NCI-H1436 treated with DMSO at 0.1 percent for 48 hours (cell line): ENCODE results near the gene KCNJ9.
"Not testable (repeated sequence)": the region's sequence is repeated elsewhere in the genome, so short reads cannot be mapped to it uniquely, and the experiment has no call there.

ENCODE experiments used
- DNase-seq: peaks from one replicate; lab custom pipeline; 2025; lab: John Stamatoyannopoulos, UW

Gene KCNJ9

GRCh38 chr1:160081261-160081936 lies at the start of gene KCNJ9:
TSS of gene KCNJ9 (plus strand) at chr1:160081538. CDS start at chr1:160084031, 2,493 bp downstream.
- no peak for DNase-seq

DNA sequence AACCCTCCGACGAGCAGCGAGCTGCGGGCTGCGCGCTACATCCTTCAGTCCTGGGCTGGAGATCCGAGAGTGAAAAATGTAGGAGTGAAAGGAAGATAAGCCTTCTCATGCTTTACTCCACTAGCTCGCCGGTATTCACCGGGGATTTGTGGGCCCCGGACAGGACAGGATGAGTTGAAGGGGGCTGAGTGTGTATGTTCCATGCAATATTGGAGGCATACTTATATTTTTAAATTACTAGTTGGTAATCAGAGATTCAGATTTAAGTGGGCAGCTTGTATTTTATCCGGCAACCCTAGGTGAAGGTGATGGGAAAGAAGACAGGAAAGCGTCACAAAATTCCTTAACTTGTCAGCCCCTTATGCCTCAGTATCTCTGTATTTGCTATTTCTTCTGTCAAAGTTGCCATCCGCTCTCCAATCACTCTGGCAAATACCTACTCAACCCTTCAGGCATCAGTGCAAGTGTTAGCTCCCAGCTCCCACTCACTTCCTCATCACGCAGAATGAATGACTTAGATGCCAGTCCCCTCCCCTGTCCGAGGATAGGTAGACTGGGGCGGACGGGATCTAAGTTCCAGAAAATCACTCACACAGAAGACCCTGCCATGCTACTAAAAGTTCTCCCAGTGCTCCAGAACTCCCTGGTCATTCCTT lies 49.0 kb upstream of the KCNJ9 start:
- DNase-seq: no peak

DNA sequence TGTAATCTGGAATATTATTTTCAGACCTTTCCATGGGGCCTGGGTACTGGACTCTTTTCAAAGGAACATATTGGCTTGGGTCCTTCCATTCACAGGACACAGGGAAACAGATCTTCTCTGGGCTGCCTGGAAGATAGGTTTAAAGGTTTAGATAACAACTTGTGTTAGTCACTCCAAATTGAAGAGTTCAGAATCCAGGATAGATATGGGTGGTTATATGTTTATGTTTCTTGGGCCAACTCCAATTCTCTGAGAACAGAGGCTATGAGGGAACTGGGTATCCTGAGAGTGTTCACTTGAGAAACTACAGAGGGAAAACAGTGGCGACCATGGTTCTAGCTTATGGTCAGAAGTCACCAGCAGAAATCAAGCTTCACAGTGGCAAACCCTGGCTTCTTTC lies 40.9 kb upstream of the KCNJ9 start:
- no peak for DNase-seq

GRCh38 chr1:160043543-160043942 lies 37.8 kb upstream of the KCNJ9 start:
- no peak for DNase-seq

GRCh38 chr1:160045653-160046052 lies 35.7 kb upstream of the KCNJ9 start:
- DNase-seq: no peak

GRCh38 chr1:160046494-160047110 lies 34.7 kb upstream of the KCNJ9 start:
- DNase-seq: no peak

DNA sequence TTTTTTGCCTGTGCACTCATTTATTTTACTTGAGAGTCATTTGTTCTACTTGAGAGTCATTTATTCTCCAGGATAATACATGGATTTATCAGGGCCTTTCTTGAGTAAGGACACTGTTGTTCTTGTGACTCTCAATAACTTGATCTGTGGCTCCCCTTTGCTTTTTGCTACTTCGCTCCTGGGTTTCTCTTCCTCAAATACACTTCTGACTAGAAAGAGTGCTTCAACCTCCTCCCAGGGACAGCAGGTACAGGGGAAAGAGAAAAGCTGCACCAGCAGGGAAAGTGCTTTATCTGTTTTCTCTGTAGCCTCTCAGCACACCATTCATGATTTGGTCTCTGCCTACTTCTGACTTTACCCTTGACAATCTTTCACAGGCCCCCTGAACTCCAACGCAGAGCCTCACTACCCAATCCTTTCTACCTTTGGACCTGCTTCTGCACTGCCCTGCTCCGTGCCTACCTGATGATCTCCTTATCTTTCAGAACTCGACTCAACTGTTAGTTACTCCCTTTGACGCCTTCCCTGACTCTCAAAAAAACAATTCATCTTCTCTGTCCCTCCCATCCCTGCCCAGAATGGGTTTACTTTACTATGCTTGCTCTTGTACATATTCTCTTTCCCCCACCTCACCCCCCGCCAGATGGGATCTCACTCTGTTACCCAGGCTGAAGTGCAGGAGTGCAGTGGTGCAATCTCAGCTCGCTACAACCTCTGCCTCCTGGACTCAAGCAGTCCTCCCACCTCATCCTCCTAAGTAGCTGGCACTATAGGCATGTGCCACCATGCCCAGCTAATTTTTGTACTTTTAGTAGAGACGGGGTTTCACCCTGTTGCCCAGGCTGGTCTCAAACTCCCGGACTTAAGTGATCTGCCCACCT lies 34.0 kb upstream of the KCNJ9 start:
- no peak for DNase-seq

GRCh38 chr1:160048335-160048734 lies 33.0 kb upstream of the KCNJ9 start:
- no peak for DNase-seq

DNA sequence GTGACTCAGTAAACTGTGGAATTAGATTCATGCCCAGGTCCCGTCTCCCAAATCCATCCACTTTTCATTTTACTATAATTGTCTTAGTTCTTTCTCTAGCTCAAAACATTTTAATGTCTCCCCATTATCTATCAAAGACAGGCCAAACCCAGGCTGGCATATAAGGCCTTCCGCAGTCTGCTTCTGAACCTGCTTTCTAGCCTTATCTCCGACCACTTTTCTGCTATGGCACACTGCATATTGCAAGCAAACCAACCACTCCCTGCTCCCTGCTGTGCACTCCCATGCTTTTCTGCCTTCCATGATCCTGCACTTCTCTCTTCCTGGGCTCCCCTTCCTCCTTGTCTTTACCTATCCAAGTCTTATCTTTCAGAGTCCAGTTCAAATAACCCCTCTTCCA lies 32.2 kb upstream of the KCNJ9 start:
- no peak for DNase-seq

GRCh38 chr1:160050182-160050581 lies 31.2 kb upstream of the KCNJ9 start:
- DNase-seq: not testable (repeated sequence)

DNA sequence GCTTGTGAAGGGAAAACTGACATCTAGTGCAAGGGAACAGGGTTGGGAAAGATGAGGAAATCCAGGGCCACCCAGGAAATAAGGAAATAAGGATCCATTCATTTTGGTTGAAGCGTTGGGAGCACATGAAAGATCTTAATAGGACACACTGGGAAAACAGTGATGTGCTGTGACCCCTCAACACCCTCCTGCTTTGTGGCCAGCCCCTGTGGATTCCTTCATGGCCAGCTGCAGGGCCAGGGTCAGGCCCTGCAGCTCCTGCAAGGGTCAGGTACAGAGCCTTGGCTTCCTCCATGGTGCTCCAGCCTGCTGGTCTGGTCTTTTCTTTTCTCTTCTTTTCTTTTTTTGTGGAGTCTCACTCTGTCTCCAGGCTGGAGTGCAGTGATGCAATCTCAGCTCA lies 30.7 kb upstream of the KCNJ9 start:
- DNase-seq: no peak

DNA sequence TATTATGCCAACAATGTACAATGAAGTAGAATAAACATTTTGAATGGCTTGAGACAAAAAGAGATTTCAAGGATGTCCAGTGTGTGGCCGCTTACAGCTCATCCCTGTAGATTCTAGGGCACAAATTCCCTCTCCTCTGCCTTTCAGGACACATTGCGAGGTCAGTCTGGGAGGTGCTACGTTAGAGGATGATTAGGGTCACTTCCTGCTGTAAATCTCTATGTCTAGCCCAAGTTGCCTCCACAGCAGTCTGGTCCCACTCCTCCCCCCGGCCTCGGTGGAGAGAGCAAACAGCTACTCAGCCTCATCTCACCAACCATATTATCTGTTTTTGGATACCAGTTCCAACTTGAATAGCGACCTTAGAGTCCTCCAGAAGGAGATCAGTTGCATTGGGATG lies 28.4 kb upstream of the KCNJ9 start:
- no peak for DNase-seq

DNA sequence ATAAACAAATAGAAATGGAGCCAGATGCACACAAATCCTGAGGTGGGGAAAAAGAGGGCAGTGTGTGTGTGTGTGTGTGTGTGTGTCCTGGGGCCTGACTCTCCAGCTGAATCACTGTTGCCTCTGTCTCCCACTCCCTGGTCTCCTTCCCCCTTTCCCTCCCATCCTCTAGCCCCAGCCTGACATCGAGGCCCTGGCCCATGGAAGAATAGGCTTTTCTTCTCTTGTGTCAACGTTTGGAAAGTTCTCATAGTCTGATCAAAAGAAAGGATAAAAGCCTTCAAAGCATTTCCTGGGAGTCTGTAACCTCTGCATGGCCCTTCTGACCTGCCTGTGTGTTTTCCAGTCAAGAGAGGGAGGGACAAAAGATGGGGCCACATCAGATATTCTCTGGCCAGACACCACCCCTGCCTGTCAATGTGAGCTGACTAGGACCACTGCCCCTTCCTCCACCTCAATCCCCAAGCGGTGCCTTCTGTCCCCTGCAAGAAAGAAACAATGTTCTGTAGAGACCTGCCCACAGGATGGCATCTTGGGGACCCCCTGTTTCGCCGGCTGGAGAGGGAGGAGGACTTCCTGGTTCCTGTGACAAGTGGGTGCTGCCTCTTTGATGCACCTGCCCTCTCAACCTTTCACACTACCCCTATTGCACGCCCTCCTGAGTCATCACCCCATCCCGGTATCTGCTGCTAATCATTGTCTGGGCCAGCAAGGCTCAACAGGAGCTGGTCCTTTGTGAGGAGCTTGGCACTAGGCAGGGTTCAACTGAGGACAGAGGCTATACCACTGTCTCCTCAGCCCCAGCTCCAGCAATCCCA lies 27.6 kb upstream of the KCNJ9 start:
- no peak for DNase-seq

DNA sequence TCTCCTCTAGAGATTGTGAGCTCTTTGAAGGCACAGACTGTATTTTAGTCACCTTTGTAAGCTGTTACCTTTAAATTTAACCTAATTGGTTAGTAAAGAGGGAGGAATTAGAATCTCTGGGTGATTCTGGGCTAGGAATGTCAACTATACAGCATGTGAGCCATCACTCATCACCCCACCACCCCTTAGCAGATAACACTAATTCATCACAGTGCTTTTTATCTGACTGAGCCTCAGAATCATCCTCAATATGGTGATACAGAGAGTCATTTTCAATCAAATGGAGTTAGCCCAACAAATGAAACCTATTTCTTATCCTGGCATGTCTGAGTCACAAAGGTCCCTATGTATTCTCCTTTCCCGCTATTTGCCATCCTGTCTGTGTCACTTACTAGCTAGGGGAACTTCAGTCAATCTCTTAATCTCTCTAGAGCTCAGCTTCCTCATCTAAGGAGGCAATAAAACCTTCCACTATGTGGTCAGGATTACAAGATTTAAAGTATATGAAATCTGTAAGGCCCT lies 24.6 kb upstream of the KCNJ9 start:
- DNase-seq: no peak

DNA sequence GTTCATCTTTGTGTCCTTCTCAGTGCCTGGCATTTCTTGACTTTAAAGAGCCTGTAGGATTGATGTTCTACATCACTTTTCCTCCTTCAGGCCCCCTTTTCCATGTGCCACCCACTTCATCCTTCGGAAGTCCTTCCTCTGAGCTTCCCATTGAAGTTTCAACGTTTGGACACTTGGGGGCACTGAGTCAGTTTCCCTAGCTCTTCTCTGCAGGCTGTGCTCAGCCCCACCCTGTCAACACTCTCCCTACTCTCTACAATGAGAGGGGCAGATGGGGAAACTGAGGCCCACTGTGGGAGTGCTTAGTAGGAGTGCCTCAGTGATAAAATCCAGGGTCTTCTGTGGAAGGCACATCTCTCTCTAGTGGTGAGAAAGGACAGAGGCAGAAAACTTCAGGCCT lies 23.3 kb upstream of the KCNJ9 start:
- no peak for DNase-seq

- no peak for DNase-seq
Observed at GRCh38 chr1:160061369-160062229, 19.7 kb upstream of the KCNJ9 start.

DNA sequence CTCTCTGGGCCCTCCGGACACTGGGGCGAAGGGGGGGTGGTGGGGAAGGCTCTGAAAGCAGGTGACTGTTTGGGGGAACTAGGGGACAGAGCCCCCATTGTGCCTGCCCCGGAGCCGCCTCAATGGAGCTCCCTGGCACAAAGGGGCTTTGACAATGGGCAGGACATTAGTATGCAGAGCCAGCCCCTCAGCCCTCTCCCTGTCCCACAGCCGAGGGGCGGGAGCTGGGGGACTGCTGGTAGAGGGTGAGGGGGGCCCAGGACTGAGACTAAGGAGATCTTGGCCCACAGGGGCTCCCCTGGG lies 19.2 kb upstream of the KCNJ9 start:
- no peak for DNase-seq

DNA sequence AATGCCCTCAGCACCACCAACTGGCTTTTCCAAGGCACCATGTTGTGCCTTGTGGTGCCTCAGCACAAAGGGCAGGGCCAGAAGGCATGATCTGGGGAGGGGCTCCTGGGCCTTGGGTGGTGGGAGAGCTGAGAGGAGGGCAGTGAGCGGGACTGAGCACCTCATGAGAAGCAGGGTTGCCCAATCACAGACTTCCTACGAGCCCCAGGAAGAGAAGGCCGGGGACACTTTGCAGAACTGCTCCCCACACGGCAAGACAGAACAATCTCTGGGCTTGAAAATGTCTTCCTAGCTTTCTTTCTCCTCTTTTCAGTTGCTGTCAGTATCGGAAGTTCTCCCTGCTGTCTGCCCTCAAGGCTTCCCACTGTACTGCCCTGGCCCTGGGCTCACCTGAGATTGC lies 18.2 kb upstream of the KCNJ9 start:
- no peak for DNase-seq

DNA sequence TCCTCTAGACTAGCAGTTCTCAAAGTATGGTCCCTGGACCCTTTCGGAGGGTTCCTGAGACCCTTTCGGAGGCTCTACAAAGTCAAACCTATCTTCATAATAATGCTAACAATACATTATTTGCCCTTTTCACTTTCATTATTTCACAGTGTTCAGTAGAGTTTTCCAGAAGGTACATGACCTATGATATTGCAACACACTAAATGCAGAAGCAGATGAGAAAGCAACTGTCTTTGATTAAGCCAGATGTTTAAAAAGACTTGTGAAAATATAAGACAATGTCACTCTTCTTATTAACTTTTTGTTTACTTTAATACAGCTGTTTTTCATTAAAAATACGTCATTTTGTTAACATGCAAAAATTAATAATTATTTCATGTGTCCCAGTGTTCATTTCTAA lies 17.2 kb upstream of the KCNJ9 start:
- no peak for DNase-seq

DNA sequence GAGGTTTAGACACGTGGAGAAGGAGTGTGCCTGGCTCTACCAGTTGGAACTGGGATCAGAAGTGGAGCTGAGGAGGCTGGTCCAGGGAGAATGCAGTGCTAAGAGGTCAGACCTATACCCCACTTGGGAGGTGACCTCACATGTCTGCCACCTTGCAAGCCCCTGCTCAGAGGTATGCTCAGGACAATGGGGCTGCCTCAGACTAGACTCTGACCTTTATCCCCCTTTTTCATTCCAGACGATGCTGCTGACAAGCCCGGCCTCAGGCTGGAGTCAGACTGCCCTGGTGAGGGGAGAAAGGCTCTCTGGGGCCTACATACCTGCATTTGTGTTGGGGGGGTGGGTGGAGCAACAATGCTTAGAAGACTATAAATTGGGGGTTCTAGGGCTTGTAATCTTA lies 16.6 kb upstream of the KCNJ9 start:
- DNase-seq: no peak
